GM19395 (cell line): Measurements from ENCODE around the gene NXF3.
"Not testable (repeated sequence)": the region's sequence is repeated elsewhere in the genome, so short reads cannot be mapped to it uniquely, and the experiment has no call there.

Source experiments
- ATAC-seq: cut with Tn5 transposase; IDR thresholded peaks from one replicate; pipeline ENCODE4 v1.9.1; 2021; ENCODE audit warnings: mild to moderate bottlenecking, moderate library complexity; ENCODE audit not compliant: unreplicated experiment

The NXF3 gene

GRCh38 chrX:103092942-103093341 is at the start of gene NXF3:
Gene NXF3, minus strand, starts transcription at chrX:103093143. Its CDS starts 120 bp downstream, at chrX:103093023.
- no peak for ATAC-seq

DNA sequence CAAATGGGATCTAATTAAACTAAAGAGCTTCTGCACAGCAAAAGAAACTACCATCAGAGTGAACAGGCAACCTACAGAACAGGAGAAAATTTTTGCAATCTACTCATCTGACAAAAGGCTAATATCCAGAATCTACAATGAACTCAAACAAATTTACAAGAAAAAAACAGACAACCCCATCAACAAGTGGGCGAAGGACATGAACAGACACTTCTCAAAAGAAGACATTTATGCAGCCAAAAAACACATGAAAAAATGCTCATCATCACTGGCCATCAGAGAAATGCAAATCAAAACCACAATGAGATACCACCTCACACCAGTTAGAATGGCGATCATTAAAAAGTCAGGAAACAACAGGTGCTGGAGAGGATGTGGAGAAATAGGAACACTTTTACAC is 43.6 kb upstream of the NXF3 start:
- not testable (repeated sequence) for ATAC-seq

DNA sequence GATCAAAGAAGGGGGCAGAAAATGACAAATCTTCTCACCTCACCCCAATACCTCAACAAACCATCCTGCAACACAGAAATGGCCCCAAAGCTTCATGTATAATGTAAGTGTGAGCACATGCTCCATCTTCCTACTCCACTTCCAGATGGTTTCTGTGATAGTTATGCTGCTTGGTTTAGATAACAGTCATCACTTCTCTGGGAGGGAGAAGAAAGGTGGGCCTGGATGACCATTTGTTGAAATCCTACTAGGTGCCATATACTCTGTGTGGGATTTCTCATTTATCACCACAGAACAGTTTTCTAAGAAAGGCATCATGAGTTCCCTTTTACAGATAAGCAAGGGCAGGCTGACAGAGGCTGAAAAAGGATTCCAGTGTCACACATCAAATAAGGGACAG is 31.3 kb upstream of the NXF3 start:
- no peak for ATAC-seq

- ATAC-seq: no peak
Measured at GRCh38 chrX:103120748-103121147, 27.8 kb upstream of the NXF3 start.

GRCh38 chrX:103116970-103117369 is 24.0 kb upstream of the NXF3 start:
- ATAC-seq: not testable (repeated sequence)

DNA sequence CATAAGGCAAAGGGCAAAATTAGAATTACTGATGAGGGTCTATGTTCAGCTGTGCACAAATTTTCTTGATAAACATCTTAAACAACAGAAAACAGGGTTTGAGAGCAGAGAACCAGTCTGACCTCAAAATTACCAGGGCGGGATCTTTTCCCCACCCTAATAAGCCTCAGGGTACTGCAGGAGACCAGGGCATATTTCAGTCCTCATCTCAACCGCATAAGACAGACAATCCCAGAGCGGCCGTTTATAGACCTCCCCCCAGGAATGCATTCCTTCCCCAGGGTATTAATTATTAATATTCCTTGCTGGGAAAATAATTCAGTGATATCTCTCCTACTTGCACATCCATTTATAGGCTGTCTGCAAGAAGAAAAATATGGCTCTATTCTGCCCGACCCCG is 16.6 kb upstream of the NXF3 start:
- not testable (repeated sequence) for ATAC-seq

- no peak for ATAC-seq
Measured at GRCh38 chrX:103107836-103108235, 14.9 kb upstream of the NXF3 start.

- not testable (repeated sequence) for ATAC-seq
Measured at GRCh38 chrX:103107227-103107737, 14.3 kb upstream of the NXF3 start.

GRCh38 chrX:103104370-103104769 is 11.4 kb upstream of the NXF3 start:
- ATAC-seq: not testable (repeated sequence)

- ATAC-seq: not testable (repeated sequence)
Measured at GRCh38 chrX:103103866-103104265, 10.9 kb upstream of the NXF3 start.

DNA sequence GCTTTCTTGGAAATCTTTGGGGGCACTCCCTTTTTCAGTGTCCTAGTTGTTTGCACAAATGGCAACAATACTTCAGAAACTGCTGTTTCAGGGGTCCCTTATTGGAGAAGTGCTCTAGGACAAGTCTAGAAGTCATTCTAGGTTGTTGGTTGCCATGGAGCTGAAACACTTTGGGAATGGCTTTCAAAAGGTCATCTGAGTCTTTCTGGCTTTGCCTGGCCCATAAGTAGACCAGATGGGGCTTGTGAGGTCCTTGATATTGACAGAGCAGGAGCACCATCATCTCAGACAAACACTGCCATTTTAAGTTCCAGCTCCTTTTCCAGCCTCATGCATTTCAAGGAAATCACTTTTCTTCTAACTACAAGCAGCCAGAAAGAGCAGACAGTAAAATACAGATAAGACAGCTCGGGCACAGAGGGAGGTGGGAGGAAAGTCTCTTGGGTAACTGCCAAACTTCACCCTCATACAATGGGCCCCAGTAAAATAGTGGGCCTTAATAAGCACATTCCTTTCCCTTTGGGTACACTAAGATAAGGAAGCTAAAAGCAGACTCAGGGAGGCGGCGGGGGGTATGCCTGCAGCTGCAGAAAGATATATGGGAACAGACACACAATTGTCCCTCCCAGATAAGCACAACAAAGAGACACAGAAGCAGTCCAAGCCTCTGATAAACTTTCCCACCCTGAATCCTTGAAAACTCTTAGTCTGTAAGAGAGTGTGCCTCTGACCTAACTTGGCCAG is 8.5 kb upstream of the NXF3 start:
- ATAC-seq: no peak

DNA sequence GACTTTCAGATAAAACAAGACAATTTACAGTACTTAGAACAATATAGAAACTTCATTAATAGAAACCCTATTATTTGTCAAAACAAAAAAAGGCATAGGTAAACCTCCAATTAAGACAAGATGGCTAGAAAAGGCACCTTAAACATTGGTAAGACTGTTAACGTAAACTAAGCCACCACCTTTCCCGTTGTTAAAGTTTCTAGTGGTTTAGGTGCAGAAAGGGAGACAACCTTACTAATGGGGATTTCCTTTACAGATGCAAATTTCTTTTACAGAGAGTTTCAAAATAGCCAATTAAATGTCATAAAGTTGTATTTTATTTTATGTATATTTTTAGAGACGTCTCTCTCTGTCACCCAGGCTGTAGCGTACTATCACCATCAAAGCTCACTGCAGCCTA is 7.5 kb upstream of the NXF3 start:
- no peak for ATAC-seq

GRCh38 chrX:103099691-103100090 is 6.7 kb upstream of the NXF3 start:
- no peak for ATAC-seq

- no peak for ATAC-seq
Measured at GRCh38 chrX:103098488-103098887, 5.5 kb upstream of the NXF3 start.

DNA sequence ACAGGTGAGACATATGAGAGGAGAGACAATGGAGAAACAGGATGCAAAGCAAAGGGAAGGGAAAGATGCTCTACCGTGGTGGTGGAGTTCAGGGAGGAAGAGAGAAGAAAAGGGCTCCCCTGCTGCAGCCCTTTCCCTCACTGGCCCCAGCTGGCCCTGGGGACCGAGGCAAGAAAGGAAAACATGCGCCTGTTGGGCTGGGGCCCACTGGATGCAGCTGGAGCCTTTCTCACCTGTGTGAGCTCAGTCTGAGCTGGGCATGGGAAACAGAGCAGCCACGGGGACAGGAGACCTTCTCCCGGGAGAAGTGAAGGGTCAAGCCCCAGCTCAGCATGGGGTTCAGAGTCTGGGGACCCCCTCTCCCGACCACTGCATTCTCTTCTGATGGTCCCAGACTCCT is 11.9 kb downstream of the NXF3 start:
- no peak for ATAC-seq

GRCh38 chrX:103073467-103073866 is 19.5 kb downstream of the NXF3 start:
- ATAC-seq: no peak

GRCh38 chrX:103066606-103067005 is 26.3 kb downstream of the NXF3 start:
- ATAC-seq: no peak

DNA sequence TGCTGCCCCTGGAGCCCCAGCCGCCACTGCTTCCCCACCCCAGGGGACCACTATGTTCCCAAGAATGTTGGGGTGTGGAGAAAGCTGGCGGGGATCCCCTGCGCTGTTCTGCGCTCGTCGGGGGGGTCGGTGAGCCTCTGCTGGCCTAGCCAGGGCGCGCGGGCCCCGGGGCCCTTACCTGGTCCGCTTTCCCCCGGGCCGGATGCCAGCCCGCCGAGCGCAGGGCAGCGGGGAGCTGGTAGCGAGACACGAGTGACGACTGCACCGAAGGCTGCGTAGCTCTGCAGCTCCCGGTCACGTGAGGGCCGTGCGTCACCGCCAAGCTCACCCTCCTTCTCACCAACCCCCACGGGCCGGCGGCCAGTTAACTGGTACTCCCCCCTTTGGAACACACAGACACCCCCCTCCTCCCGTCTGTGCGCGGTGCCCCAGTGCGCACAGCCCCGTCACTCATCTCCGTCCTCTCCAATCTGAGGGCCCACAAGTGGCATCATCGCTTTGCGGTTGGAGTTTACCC is 29.0 kb downstream of the NXF3 start, which contains the start of gene BEX1:
BEX1 (minus strand) TSS at position 254 of the 517 bp plus-strand sequence. CDS start 897 bp downstream, outside the sequence.
- ATAC-seq: no peak

DNA sequence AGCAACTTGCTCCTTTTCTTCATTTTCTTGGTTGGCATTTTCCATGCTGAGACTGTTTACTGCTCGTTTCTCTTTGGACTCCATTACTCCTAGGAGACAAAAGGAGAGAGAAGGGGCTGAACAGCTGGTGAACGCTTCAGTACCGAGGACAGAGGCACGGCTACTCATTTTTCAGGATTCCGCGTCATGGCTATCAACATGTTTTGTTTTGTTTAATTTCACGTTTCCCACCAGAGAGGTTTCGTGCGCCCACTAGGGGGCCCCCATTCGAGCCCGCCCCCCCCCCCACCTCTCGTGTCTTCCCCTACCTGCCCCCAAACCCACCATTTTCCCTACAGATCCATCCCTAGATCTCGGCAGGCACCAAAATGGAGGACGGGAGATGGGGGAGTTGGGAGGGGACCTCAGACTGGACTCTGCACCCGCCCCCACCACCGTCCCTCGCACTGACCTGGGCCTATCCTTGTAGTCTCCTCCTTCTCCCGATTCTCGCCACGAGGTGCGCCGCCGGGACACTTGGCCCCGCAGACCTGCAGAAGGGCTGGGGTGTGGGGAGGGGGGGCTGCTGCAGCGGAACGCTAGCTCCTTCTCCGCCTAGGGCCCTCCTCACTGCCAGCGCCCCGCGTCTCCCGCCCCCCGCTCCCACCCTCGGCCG is 29.6 kb downstream of the NXF3 start:
- ATAC-seq: no peak

DNA sequence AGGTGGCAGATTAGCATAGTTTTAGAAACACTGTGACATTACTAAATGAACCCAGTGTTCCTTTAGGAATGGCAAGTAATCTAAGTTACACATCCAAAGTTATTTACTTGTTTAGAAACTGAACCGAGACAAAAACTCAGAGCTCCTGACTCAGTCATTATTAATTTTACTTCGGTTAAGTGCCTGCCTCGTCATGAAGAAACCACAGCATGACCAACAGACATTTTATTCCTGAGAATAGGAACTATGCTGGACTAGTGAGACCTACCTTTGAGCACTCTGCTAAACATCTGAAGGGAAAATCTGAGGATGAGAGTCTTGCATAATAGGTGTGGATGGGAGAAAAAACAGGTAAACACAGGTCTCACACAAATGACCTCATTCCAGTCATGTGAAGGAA is 31.5 kb downstream of the NXF3 start:
- ATAC-seq: no peak

DNA sequence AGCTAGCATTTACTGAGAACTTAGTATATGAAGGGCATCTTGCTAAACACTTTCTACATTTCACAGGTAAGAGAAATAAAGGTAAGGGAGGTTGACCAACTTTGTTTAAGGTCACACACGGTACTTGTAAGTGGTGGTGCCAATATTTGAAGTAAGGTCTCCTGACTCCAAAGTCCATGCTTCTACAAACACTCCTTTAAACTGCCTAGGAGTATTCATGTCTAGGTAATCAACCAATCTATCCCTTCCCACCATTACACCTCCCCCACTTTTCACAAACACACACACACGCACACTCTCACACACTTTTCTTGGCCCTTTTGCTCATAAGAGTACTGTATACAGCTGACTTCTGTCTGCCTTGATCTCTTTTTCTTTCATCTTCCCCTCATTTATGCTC is 36.0 kb downstream of the NXF3 start:
- ATAC-seq: no peak

DNA sequence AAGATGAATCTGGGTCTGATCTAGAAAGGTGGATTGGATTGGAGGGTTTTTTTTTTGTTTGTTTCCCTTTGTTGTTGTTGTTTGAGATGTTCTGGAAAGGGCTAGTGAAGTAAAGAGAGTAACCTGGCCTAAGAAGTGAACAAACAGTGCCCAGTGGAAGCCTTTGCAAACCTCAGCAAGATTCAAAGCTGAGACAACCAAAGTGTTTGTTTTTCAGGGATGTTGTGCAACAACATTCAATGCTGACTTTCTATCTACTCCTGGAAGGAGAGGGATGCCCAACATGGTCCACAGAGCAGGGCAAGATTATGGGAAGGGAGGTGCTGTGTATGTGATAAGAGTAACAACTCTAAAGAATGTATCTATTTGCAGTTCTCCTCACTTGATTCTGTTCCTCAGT is 40.3 kb downstream of the NXF3 start:
- no peak for ATAC-seq
